GM13977 (cell line): ENCODE results near the gene WASF2.
"Not testable (repeated sequence)": the region's sequence is repeated elsewhere in the genome, so short reads cannot be mapped to it uniquely, and the experiment has no call there.

Source experiments
- DNase-seq: peaks from one replicate; pipeline ENCODE4 v3.0.0; 2012; ENCODE audit warnings: low spot score
- in situ Hi-C: fragments of 300-500 bp; cut with MboI; formaldehyde crosslinking; loops from one replicate; pipeline ENCODE4 v1.12.0; 2022; ENCODE audit warnings: low sequenced_read_pairs, low pct_unique_long_range_greater_than_20kb, mixed read lengths, inconsistent platforms; ENCODE audit not compliant: unreplicated experiment
- TF ChIP-seq, protein P1 (sequence below): IDR thresholded peaks from 2 replicates; pipeline ENCODE4 v1.5.1; 2012; ENCODE audit warnings: mild to moderate bottlenecking, control low read depth; ENCODE audit not compliant: insufficient read depth; ENCODE audit errors: extremely low read depth, missing control alignments

The WASF2 gene

DNA sequence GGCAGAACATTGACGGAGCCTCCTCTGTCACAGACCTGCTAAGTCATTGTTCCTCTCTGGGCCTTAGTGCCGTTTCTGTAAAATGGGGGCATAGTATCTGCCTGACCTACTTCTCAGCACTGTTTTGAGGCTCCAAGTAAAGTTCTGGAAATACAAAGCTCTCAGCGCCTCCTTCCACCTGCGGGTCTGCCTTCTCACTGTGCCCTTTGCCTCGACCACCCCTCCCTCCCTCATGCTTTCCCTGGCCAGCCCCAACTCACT, 15.4 kb upstream of the WASF2 start:
- no peak for DNase-seq
- in situ Hi-C loops, result no loop called here
- TF ChIP-seq, protein P1, sequence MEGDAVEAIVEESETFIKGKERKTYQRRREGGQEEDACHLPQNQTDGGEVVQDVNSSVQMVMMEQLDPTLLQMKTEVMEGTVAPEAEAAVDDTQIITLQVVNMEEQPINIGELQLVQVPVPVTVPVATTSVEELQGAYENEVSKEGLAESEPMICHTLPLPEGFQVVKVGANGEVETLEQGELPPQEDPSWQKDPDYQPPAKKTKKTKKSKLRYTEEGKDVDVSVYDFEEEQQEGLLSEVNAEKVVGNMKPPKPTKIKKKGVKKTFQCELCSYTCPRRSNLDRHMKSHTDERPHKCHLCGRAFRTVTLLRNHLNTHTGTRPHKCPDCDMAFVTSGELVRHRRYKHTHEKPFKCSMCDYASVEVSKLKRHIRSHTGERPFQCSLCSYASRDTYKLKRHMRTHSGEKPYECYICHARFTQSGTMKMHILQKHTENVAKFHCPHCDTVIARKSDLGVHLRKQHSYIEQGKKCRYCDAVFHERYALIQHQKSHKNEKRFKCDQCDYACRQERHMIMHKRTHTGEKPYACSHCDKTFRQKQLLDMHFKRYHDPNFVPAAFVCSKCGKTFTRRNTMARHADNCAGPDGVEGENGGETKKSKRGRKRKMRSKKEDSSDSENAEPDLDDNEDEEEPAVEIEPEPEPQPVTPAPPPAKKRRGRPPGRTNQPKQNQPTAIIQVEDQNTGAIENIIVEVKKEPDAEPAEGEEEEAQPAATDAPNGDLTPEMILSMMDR, result no peak

DNA sequence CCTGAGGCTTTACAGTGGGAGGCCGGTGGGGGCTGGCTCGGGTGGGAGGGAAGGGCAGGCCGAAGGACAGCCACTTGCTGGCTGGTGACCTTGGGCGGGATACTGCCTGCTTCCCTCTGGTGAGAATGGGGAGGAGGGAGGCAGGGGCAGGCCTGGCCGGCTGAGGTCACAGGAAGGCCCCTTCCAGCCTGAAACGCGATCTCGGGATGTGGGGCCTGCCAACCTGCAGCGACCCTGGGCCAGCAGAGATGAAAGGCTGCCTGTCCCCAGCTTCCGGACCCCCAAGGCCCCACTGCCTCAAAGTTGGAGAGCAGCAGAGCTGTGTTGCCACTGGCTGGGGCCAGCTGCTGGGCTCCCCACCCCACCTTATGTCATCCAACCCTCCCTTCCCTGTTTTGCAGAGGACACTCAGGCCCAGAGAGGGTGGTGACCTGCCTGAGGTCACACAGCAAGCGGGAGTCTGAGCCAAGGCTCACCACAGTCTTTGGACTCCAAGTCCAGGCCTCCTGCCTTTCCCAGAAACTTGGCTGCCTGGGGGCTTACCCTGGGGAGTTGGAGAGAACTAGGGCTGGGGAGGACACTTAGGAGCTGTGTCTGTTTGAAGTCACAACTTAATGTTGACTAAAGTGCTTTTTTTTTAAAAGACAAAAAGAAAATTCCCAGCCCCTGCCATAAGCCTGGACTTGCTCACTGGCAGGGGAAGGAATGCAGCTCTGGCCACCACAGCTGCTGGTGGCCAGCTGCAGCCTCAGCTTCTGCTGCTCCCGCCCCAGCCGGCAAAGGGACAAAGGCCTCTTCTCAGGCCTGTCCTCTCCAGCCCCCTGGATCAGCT, 14.8 kb upstream of the WASF2 start:
- no peak for DNase-seq
- in situ Hi-C loops, result no loop called here
- TF ChIP-seq, protein P1, result no peak

DNA sequence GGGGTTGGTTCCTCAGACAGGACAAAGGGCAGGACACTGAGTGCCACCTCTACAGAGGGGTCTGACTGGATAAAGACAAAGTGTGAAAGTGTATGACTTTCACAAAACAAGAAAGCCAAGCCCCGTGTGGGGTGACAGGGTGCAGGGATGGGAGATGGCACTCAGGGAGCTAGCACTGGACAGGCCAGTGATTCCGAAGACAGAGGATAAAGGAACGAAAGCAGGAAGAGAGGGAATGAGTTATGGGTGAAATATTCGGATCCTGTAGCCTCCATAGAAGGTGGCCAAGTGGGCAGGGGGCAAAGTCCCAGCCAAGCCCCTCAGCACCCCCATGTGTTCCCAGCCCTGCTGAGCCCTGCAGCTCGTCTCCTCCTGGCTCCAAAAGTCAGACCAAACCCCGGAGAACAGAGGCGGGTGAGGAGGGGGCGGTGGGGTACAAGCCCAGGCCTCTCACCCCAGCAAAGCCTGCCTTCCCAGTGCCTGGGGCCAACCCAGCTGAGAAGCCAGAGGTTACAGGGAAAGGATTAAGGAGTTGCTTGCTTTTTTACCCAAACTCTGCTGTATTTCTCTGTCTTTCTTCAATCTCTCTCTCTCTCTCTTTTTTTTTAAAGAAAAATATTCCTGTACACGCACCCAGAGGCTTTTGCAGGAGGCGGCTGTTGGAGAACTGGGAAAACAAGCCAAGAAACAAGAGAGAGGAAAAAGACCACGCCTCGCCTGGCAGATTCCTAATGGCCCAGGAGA, 14.0 kb upstream of the WASF2 start:
- in situ Hi-C loops, result no loop called here
- TF ChIP-seq, protein P1, result no peak
- no peak for DNase-seq

DNA sequence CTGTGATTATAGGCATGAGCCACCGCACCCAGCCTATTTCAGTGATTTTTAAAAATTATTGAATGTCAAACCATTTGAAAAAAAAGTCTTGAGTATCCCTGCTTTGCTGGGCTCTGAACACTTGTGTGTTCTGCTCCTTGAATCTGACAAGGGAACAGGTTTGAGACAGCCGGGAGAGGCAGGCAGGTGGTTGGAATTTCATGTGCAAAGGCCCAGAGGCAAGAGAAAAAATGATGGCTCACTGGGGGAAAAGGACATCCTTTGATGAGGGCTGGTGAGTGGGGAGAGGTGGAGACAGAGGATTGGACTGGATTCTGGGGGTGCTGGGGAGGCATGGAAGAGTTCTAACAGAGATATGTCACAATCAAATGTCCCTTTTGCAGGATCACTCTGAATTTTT, 13.1 kb upstream of the WASF2 start:
- in situ Hi-C loops, result no loop called here
- TF ChIP-seq, protein P1, result no peak
- no peak for DNase-seq

DNA sequence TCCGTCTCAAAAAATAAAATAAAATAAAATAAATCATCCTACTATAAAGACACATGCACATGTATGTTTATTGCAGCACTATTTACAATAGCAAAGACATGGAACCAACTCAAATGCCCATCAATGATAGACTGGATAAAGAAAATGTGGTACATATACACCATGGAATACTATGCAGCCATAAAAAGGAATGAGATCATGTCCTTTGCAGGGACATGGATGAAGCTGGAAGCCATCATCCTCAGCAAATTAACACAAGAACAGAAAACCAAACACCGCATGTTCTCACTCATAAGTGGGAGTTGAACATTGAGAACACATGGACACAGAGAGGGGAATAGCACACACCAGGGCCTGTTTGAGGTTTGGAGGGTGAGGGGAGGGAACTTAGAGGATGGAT, 11.2 kb upstream of the WASF2 start:
- DNase-seq, in situ Hi-C loops: not testable (repeated sequence)

DNA sequence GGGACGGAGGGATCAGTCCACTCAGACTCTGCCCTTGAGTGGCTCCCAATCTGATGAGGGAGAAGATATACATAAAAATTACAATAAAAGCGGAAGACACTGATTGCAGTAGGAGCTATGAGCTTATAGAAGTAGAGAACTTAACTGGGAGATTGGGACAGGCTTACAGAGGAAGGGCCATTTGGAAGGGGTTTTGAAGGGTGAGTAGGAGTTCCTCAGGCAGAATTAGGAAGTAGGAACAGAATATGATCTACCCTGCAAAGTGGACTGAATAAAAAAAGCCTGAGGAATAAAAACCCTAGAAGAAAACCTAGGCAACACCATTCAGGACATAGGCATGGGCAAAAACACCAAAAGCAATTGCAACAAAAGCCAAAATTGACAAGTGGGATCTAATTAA, 9.2 kb upstream of the WASF2 start:
- no peak for DNase-seq
- TF ChIP-seq, protein P1, result no peak
- in situ Hi-C loops, result no loop called here

DNA sequence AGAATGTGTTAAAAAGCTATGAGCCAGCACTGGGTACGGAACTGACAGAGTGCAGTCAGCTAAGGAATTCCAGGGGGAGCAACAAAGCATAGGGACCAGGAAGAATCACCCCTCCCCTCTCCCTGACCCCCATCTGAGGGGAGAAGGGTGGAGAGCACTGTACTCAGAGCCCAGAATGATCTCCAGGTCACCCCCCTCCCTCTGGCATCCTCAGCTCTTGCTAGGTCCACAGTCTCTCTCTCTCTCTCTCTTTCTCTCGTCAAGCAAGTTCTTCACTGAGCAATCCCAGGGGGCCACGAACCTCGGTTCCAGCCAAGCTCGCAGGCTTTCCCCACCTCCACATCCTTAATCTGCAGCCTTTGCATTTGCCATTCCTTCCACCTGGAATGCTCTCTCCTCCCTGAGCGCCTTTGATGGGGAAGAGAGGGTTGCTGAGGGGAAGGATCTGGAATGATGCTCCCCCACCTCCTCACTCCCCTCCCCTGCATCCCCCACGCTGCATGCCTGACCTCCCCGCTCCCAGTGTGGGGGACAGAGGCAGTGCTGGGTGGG, 6.7 kb upstream of the WASF2 start:
- in situ Hi-C loops, result no loop called here
- TF ChIP-seq, protein P1, result no peak
- no peak for DNase-seq
